Stimulated activated naive B cell treated with anti-CD40 and anti-IgM and Interleukin-4, amounts not matched to agents 10 μg/mL and 1 μg/mL and 100 μg/mL, for 72 hours (primary cell): Measurements from ENCODE around the gene C4BPB.

Source experiments
- ATAC-seq, 2 donors: fragments of 150-1000 bp; cut with Tn5 transposase; replicated peaks; 2 replicates each; pipeline ENCODE4 v1.10.0; 2021; ENCODE audit warnings: moderate library complexity in 1 of 2
- DNase-seq: peaks from one replicate; pipeline ENCODE4 v3.0.0; 2021
- H3K27ac Mint-ChIP-seq: one replicate; pipeline ENCODE4 v1.8.0; 2022; ENCODE audit warnings: mild to moderate bottlenecking, mixed read lengths
- H3K27me3 Mint-ChIP-seq, 2 donors: one replicate each; pipeline ENCODE4 v1.8.0; 2022; ENCODE audit warnings: mixed read lengths in 2 of 2
- H3K36me3 Mint-ChIP-seq, 2 donors: one replicate each; pipeline ENCODE4 v1.8.0; 2022; ENCODE audit warnings: mixed read lengths in 2 of 2, mild to moderate bottlenecking in 1 of 2
- H3K4me1 Mint-ChIP-seq, 2 donors: one replicate each; pipeline ENCODE4 v1.8.0; 2022; ENCODE audit warnings: mixed read lengths in 2 of 2, mild to moderate bottlenecking in 1 of 2
- H3K4me3 Mint-ChIP-seq, 2 donors: one replicate each; pipeline ENCODE4 v1.8.0; 2022; ENCODE audit warnings: mild to moderate bottlenecking in 2 of 2, mixed read lengths in 2 of 2, moderate library complexity in 1 of 2
- H3K9me3 Mint-ChIP-seq, 2 donors: one replicate each; pipeline ENCODE4 v1.8.0; 2022; ENCODE audit warnings: mixed read lengths in 2 of 2, mild to moderate bottlenecking in 1 of 2

Gene C4BPB

DNA sequence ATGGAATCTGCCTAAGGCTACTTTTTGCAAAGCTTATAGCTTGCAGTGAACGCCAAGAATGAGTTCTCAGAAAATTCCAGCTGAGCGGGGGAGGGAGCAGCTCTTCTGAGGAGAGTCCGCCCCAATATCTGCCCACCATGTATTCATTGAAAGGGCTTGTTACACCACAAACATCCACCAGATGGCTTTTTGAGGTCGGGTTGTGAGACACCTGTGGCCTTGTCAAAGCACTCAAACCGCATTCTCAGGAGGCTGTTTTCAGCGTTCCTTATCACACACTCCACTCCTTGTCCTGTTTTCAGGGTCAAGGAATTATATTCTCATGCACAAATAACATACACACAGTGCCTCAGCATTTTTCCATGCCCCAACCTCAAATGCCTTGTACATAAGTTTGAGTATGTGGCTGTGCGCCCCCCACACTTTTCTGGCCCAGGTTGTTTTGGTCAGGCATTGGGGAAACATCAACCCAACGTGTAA, 3.9 kb upstream of the C4BPB start:
- Mint-ChIP-seq H3K36me3 (no peaks in the 10 kb centered on the region), H3K4me3 (no peak overlapping the region), H3K27me3 (peaks cover 0 to 6% of the 10 kb centered on the region in 2 donors), H3K9me3 (no peaks in the 10 kb centered on the region), H3K27ac (no peak overlapping the region), H3K4me1 (peaks cover 10 to 19% of the 10 kb centered on the region in 2 donors)
- DNase-seq (peak; percentile 50), ATAC-seq (peak; percentile 84 to 88)

DNA sequence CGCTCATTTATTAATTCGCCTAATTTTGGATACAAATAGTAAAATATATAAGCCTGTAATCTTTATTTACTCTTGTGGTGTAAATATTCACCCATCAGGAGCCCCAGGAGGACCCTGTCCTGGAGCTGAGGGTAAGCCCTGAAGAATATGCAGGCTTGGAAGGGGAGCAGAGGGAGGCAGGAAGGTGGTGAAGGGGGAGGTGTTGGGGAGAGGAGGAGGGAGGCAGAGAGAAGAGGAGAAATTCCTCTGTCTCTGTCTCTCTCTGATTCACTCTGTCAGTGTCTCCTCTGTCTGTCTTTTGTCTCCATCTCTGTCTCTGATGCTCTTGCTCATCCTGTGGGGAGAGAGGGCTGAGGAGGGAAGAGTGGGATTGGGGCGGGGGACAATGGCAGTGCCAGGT, 2.8 kb upstream of the C4BPB start:
- Mint-ChIP-seq H3K27me3 (peaks cover 0 to 6% of the 10 kb centered on the region in 2 donors), H3K4me1 (peaks cover 10 to 22% of the 10 kb centered on the region in 2 donors)

DNA sequence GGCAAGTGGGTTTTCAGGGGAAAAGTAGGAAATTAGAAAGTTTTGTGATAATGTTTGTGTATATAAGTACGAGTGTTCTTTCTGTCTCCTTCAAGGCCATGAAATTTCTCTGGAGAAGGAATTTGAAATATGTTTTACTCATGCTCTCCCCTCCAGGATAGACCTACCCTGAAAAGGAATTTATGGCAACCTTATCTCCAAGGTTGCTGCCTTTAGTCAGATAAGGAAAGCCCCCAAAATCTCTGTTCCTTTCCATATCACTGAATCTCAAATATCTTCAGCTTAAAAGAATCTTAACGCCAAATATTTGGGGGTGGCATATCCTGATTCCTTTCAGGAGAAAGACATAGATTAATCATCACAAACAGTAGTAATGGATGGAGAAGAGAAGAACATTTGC, 499 bp upstream of the C4BPB start:
- Mint-ChIP-seq H3K4me3 (no peak overlapping the region), H3K27me3 (peaks cover 3 to 5% of the 10 kb centered on the region in 2 donors), H3K36me3 (no peaks in the 10 kb centered on the region), H3K9me3 (no peaks in the 10 kb centered on the region), H3K27ac (no peak overlapping the region), H3K4me1 (peaks cover 12 to 22% of the 10 kb centered on the region in 2 donors)
- ATAC-seq (no peak), DNase-seq (no peak)

More for the DNA sequence above, 2.8 kb upstream of the C4BPB start:
- ATAC-seq (no peak), DNase-seq (no peak)
- Mint-ChIP-seq H3K9me3 (no peaks in the 10 kb centered on the region), H3K36me3 (no peaks in the 10 kb centered on the region), H3K27ac (no peak overlapping the region), H3K4me3 (no peak overlapping the region)

DNA sequence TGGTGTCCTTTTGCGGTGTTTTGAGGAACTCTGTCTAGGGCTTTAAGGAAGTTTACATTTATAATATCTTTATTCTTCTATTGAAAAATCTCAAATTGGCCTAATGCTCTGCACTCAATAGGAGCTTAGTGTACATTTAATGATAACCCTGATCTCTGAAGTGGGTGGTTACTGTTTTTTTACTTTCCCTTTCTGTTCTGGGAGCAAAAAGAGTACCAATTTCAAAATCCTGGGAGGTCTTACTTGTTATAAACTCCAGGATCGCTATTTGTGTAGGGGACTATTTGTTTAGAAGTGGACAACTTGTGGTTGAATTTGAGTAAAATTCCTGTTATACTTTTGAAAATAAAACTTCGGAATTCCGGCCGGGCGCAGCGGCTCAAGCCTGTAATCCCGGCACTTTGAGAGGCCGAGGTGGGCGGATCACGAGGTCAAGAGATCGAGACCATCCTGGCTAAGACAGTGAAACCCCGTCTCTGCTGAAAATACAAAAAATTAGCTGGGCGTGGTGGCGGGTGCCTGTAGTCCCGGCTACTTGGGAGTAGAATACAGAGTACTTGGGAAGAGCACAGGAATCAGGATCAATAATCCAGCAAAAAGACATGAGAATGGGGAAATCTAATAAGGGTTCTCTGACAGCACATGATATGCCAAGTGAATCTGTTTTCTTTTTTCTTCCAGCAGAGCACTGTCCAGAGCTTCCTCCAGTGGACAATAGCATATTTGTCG, 1.1 kb downstream of the C4BPB start:
- peak overlapping the region; percentile 39 for H3K27ac Mint-ChIP-seq
- peak in 1 of 2 donors; percentile 14 for ATAC-seq

DNA sequence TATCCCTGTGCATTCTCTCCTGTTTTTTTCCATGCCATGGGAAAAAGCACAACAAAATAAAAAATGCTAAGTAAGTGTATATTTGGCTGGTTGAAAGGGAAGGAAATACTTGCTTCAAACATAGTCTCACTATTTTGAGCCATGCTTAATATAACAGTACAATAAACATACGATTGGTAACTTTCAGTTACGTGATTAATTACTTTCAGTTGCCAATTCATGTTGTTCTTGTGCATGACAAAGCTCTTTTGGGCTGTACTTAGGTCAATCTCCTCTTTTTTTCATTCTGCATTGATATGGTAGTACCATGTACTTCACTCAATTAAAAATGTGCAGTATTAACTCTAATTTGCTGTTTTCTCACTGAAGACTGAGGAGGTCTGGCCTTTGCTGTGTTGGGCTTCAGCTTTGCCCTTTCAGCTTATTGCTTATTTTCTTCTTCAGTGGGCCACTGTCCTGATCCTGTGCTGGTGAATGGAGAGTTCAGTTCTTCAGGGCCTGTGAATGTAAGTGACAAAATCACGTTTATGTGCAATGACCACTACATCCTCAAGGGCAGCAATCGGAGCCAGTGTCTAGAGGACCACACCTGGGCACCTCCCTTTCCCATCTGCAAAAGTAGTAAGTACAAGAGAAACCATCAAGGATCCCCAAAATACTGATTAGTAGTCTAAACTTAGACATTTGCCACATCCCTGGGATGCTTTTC, 2.7 kb downstream of the C4BPB start:
- no peaks in the 10 kb centered on the region for H3K9me3 Mint-ChIP-seq

More for the DNA sequence above, 1.1 kb downstream of the C4BPB start:
- DNase-seq = no peak
- H3K4me3 Mint-ChIP-seq = peak overlapping the region; percentile 59 to 81
- H3K9me3 Mint-ChIP-seq = no peaks in the 10 kb centered on the region
- H3K4me1 Mint-ChIP-seq = peaks cover 11 to 18% of the 10 kb centered on the region in 2 donors
- H3K27me3 Mint-ChIP-seq = peaks cover 0 to 3% of the 10 kb centered on the region in 2 donors
- no peaks in the 10 kb centered on the region for H3K36me3 Mint-ChIP-seq

DNA sequence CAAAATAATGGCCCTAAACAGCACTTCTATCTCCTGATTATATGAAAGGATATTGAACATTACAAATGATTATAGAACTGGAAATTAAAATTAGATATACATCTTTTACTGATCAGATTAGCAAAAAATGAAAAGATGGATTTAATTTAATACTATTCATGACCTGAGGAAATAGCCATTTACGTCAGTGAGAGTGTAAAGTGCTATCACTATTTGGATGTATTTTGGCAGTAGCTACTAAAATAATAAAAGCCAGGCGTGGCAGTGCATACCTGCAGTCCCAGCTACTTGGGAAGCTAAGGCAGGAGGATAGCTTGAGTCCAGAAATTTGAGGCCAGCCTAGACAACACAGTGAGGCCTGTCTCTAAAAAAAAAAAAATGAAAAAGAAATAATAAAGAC, 5.3 kb downstream of the C4BPB start:
- Mint-ChIP-seq H3K36me3 (no peaks in the 10 kb centered on the region), H3K9me3 (no peaks in the 10 kb centered on the region), H3K4me3 (no peak overlapping the region), H3K27me3 (peaks cover 6 to 10% of the 10 kb centered on the region in 2 donors), H3K4me1 (peaks cover 14 to 19% of the 10 kb centered on the region in 2 donors), H3K27ac (no peak overlapping the region)
- DNase-seq (no peak), ATAC-seq (no peak)

More for the DNA sequence above, 2.7 kb downstream of the C4BPB start:
- no peaks in the 10 kb centered on the region for H3K36me3 Mint-ChIP-seq
- no peak overlapping the region for H3K4me3 Mint-ChIP-seq
- no peak for ATAC-seq
- H3K27ac Mint-ChIP-seq = no peak overlapping the region
- no peak for DNase-seq
- H3K4me1 Mint-ChIP-seq = peaks cover 7 to 11% of the 10 kb centered on the region in 2 donors
- peaks cover 6 to 10% of the 10 kb centered on the region in 2 donors for H3K27me3 Mint-ChIP-seq

DNA sequence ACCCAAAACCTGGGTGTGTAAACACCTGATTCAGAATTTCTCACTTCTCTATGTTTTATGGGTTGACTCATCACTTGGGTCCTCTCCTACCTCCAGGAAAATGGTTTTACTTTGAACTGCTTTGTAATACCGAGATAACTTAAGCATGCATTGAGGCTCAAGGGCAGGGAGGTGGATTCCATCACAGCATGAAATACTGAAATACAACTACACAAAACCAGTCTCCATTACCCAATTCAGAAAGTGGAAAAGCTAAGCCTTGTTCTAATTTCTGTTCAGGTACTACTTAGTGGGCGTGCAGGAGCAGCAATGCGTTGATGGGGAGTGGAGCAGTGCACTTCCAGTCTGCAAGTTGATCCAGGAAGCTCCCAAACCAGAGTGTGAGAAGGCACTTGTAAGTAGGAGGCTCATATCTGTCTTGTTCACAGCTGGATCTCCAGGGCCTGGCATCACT, 9.2 kb downstream of the C4BPB start:
- no peaks in the 10 kb centered on the region for H3K36me3 Mint-ChIP-seq
- H3K27ac Mint-ChIP-seq = no peak overlapping the region
- H3K27me3 Mint-ChIP-seq = peaks cover 20 to 21% of the 10 kb centered on the region in 2 donors
- no peak overlapping the region for H3K4me3 Mint-ChIP-seq
- H3K9me3 Mint-ChIP-seq = no peaks in the 10 kb centered on the region
- peaks cover 8 to 9% of the 10 kb centered on the region in 2 donors for H3K4me1 Mint-ChIP-seq
- ATAC-seq (peak; percentile 96 to 99), DNase-seq (peak; percentile 17)

DNA sequence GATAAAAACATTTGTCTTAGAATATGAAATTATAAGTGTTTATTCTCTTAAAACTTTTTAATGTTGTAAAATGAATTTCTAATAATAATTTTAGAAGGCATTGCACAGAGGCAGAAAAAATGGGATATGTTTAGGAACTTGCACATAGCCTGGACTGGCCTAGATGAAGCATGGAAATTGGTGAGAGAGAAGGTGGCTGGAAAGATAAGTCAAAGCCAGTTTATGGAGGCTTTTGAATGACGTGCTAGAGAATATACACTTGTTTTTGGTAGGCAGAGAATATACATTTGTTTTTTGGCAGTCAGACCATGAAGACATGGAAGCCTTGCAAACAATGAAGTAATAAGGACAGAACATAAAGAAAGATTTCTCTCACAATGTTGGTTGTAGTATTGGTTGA, 13.1 kb downstream of the C4BPB start:
- H3K4me1 Mint-ChIP-seq = peaks cover 6 to 8% of the 10 kb centered on the region in 2 donors
- ATAC-seq (no peak), DNase-seq (no peak)
- H3K4me3 Mint-ChIP-seq = no peak overlapping the region
- H3K27me3 Mint-ChIP-seq = peaks cover 16 to 22% of the 10 kb centered on the region in 2 donors
- no peak overlapping the region for H3K27ac Mint-ChIP-seq
- H3K36me3 Mint-ChIP-seq = no peaks in the 10 kb centered on the region
- H3K9me3 Mint-ChIP-seq = no peaks in the 10 kb centered on the region

DNA sequence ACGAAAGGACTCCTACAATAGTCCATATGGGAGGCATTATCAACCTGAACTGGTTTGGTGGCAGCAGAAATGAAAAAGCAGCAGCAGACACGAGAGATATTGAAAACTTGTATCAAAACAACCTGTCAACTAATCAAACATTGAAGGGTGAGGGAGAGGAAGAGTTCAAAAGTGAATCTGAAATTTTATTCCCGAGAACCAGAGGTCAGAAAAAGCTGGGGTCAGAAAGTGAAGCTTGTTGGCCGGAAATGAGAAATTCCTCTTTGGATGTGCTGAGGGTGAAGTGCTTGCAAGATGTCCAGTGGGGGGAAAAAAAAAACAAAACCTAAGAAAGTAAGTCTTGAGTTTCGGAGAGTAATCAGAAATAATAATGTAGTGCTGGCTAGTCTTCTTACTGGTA, 13.5 kb downstream of the C4BPB start:
- peaks cover 6 to 8% of the 10 kb centered on the region in 2 donors for H3K4me1 Mint-ChIP-seq
- DNase-seq (no peak), ATAC-seq (no peak)
- H3K9me3 Mint-ChIP-seq = no peaks in the 10 kb centered on the region
- H3K36me3 Mint-ChIP-seq = no peaks in the 10 kb centered on the region
- peaks cover 16 to 22% of the 10 kb centered on the region in 2 donors for H3K27me3 Mint-ChIP-seq
- no peak overlapping the region for H3K4me3 Mint-ChIP-seq
- H3K27ac Mint-ChIP-seq = no peak overlapping the region

DNA sequence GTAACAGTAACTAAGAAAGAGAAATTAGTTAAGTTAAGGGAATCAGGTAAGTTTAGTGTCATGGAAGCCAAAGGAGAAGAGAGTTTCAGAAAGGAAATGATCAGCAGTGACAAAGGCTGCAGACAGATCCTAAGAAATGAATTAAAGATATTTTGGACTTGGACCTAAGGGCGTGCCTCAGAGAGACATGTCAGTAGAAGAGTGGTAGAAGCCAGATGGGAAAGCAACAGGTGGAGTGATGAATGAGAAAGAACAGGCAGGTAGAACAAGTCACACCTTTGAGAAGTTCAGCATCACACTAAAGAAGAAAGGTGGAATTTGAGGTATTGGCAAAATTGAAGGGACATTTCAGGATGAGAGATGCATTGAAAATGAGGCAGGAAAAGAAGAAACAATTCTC, 14.0 kb downstream of the C4BPB start:
- Mint-ChIP-seq H3K4me1 (peaks cover 4 to 6% of the 10 kb centered on the region in 2 donors), H3K4me3 (no peak overlapping the region), H3K9me3 (no peaks in the 10 kb centered on the region), H3K36me3 (no peaks in the 10 kb centered on the region), H3K27ac (no peak overlapping the region), H3K27me3 (peaks cover 18 to 24% of the 10 kb centered on the region in 2 donors)
- DNase-seq = no peak
- no peak for ATAC-seq

DNA sequence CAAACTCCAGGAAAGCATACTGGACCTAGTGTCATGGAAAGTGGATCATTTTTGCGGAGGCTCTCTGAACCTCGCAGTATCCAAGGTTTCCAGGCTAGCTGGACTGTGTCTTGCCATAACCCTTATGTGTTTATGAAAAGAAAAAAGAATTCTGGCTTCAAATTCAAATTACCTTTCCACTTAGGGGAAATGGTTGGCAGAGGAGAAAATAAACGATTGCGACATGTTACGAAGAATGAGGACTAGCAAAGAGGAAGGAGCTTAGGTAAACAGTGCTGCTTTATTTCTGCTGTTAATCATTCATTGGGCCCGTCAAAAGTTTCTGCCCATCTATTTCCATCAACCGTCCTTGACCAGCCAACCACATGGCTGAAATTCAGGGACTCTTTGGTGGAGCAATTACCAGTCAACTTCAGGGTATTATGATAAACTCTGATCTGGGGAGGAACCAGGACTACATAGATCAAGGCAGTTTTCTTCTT, 15.3 kb downstream of the C4BPB start, which contains the start of gene C4BPA:
TSS of gene C4BPA (plus strand) at position 342 of the 482 bp plus-strand sequence. CDS start 8,793 bp downstream, outside the sequence.
- Mint-ChIP-seq H3K27me3 (peaks cover 21 to 27% of the 10 kb centered on the region in 2 donors), H3K4me3 (no peak within 1 kb of the TSS), H3K27ac (no peak within 1 kb of the TSS), H3K9me3 (no peaks in the 10 kb centered on the region), H3K36me3 (no peaks in the 10 kb centered on the region), H3K4me1 (no peaks in the 10 kb centered on the region)
- ATAC-seq (no peak), DNase-seq (no peak)

DNA sequence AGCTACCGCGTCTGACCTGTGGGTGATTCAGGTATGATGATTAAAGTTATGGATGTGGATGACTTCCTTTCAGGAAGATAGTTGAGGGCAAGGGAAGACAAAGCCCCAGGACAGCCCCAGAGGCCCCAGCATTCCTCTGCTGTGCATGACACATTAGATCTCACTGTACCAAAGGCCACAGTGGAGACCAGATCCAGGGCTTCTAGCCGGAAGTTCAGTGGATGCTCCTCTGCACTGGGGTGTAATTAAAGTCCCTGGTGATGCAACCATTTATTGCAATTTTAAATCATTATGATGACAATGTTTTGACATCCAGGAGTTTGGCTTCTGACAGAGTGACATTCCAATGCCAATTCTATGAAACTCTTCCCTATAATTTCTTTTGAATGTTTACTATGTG, 20.3 kb downstream of the C4BPB start:
- Mint-ChIP-seq H3K27ac (no peak overlapping the region), H3K4me3 (no peak overlapping the region), H3K4me1 (no peaks in the 10 kb centered on the region), H3K27me3 (peaks cover 20 to 25% of the 10 kb centered on the region in 2 donors), H3K36me3 (no peaks in the 10 kb centered on the region), H3K9me3 (no peaks in the 10 kb centered on the region)
- DNase-seq = no peak
- ATAC-seq = no peak

DNA sequence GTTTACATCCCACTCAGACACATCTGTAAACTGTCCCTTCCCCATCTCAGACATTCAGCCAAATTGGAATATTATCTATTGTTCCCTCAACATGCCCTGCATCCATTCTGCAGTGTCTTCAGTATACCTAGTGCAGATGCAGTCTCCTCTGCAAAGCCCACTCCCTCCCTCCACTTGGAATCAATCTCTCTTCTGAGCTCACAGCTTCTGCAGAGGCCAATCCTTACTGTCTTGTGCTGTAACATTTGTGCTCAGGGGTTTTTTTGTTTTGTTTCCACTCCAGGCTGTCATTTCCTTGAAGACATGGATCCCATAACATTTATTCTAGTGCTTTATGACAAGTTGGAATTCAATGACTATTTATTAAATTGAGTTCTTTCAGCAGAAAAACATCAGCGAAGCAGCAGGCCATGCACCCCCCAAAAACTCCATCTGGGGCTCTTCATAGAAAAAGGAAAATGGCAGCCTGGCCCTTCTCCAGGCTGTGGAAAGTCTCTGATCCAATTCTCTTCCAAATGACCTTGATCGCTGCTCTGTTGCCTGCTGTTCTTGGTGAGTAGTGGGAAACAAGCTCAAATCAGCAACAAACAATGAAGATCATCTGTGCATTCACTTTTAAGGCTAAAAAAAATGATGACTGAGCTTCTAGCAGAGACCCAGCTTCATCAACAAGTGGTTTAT, 24.1 kb downstream of the C4BPB start:
- ATAC-seq = no peak
- H3K27ac Mint-ChIP-seq = no peak overlapping the region

DNA sequence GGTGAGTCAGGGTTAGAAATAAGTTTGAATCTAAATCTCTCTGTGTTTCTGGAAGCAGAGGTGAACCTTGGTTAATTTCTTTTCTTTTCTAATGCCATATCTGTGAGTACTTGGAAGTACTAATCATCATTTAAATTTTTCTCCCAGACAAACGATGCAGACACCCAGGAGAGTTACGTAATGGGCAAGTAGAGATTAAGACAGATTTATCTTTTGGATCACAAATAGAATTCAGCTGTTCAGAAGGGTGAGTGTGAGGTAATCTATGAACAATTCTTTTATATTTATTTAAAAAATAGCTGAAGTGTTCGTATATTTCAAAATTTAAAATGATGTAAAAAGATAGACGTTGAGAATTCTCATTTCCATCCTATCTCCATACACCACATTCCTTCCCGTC, 26.6 kb downstream of the C4BPB start:
- Mint-ChIP-seq H3K4me3 (no peak overlapping the region), H3K9me3 (peaks cover 0 to 2% of the 10 kb centered on the region in 2 donors), H3K27ac (no peak overlapping the region), H3K27me3 (peaks cover 5 to 6% of the 10 kb centered on the region in 2 donors), H3K4me1 (no peaks in the 10 kb centered on the region), H3K36me3 (no peaks in the 10 kb centered on the region)
- ATAC-seq (no peak), DNase-seq (no peak)

More for the DNA sequence above, 24.1 kb downstream of the C4BPB start:
- H3K27me3 Mint-ChIP-seq = peaks cover 17 to 18% of the 10 kb centered on the region in 2 donors
- no peak for DNase-seq
- H3K4me1 Mint-ChIP-seq = no peaks in the 10 kb centered on the region
- no peak overlapping the region for H3K4me3 Mint-ChIP-seq
- no peaks in the 10 kb centered on the region for H3K36me3 Mint-ChIP-seq
- no peaks in the 10 kb centered on the region for H3K9me3 Mint-ChIP-seq
